ENCODE data around the gene ATP5IF1. TPM values are rescaled to one million over a fixed set of nuclear protein-coding genes. Genes with fewer than 3 reads are reported as not detected.

The ATP5IF1 gene
- total and polyA plus RNA-seq, 4 donors, result 90.2 to 758 (median 142) TPM

DNA sequence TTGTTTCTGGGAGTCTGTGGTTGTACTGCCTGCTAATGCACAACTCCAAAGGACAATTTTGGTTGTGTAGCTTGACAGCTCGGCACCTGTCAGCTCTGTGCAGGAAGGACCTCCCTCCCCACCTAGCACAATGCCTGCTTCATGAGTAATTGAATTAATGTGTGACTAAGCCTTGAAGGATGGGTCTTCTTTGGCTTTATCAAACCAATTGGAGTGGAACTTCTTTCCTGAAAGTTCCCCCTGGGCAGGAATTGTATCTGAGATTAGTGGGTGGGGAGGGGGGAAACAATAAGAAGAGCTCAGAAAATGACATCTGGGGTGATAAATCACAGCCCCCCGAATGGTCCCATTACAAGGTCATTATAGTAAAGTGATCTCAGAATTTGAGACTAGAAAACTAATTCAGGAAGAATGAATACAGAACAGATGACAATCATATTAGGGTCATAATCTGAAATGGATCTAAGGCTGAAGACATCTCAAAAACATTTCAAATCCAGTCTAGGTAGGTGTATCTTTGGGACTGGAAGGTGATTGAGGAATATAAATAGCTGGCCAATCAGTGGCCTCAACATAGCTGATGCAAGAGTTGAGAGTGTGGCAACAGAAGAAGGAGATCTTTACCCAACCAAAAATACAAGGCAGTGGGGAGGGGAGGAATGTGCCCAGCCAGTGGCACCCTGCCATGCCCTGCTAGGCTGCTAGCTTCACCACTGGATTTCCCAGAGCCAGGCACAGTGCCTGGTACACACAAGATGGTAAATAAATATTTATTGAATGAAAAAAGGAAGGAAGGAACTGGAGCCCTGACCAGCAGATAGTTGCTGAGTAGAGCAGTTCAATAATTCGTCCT is 13.3 kb downstream of the ATP5IF1 start:
- no peaks in the 10 kb centered on the region for H3K9me3 ChIP-seq (ENCODE audit: control insufficient read depth in 4 of 4, insufficient read depth in 3 of 4, low read length in 3 of 4)
- H3K4me1 ChIP-seq (ENCODE audit: control insufficient read depth in 5 of 5, insufficient read depth in 5 of 5, low read length in 5 of 5), result peaks cover 3 to 20% (median 4%) of the 10 kb centered on the region in 5 donors
- 18 to 22% methylated on average over 3 of the region's 3 CpGs for WGBS, 2 donors
- no peak overlapping the region for H3K9ac ChIP-seq (ENCODE audit: insufficient read depth in 1 of 2, low read length in 2 of 2)
- no peaks in the 10 kb centered on the region for H3K27me3 ChIP-seq (ENCODE audit: control insufficient read depth in 3 of 3, insufficient read depth in 3 of 3, low read length in 2 of 3)
- H3K27ac ChIP-seq (ENCODE audit: low read depth in 1 of 2, low read length in 1 of 2), result peak overlapping the region; percentile 59 to 84
- TF ChIP-seq, protein P1, sequence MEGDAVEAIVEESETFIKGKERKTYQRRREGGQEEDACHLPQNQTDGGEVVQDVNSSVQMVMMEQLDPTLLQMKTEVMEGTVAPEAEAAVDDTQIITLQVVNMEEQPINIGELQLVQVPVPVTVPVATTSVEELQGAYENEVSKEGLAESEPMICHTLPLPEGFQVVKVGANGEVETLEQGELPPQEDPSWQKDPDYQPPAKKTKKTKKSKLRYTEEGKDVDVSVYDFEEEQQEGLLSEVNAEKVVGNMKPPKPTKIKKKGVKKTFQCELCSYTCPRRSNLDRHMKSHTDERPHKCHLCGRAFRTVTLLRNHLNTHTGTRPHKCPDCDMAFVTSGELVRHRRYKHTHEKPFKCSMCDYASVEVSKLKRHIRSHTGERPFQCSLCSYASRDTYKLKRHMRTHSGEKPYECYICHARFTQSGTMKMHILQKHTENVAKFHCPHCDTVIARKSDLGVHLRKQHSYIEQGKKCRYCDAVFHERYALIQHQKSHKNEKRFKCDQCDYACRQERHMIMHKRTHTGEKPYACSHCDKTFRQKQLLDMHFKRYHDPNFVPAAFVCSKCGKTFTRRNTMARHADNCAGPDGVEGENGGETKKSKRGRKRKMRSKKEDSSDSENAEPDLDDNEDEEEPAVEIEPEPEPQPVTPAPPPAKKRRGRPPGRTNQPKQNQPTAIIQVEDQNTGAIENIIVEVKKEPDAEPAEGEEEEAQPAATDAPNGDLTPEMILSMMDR (IDR thresholded peaks at IDR 0.05; ENCODE audit: control extremely low read depth, extremely low read depth), result no peak
- no peak overlapping the region for H3K4me3 ChIP-seq
- DNase-seq, result no peak
- no peak for ATAC-seq (ENCODE audit: insufficient read depth, low FRiP score)
- H3K36me3 ChIP-seq (ENCODE audit: control insufficient read depth in 4 of 4, insufficient read depth in 4 of 4, low read length in 4 of 4), result no peaks in the 10 kb centered on the region

DNA sequence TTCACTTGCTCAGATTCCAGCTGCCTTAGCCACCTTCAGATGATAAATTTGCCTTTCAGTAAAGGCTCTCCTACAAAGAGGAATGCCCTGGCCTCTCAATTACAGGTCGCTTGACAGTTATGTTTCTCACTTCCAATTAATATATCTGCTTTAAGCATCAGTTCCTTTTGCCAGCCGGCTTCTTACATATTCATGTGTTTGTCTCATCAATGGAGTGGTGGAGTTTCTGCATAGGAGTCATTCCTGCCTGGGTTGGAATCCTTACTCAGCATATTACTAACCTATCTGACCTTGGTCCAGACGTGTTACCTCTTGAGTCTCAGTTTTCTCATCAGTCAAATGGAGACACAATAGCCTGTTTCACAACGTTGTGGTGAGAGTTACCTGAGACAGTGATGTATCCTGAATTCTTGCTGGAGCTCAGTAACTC is 14.0 kb downstream of the ATP5IF1 start:
- Histone ChIP-seq H3K27me3 (ENCODE audit: control insufficient read depth in 3 of 3, insufficient read depth in 3 of 3, low read length in 2 of 3) (no peaks in the 10 kb centered on the region), H3K27ac (ENCODE audit: low read depth in 1 of 2, low read length in 1 of 2) (peak overlapping the region in 1 of 2 donors; percentile 40), H3K4me3 (no peak overlapping the region), H3K9ac (ENCODE audit: insufficient read depth in 1 of 2, low read length in 2 of 2) (no peak overlapping the region), H3K4me1 (ENCODE audit: control insufficient read depth in 5 of 5, insufficient read depth in 5 of 5, low read length in 5 of 5) (peaks cover 0 to 20% (median 4%) of the 10 kb centered on the region in 5 donors), H3K36me3 (ENCODE audit: control insufficient read depth in 4 of 4, insufficient read depth in 4 of 4, low read length in 4 of 4) (no peaks in the 10 kb centered on the region), H3K9me3 (ENCODE audit: control insufficient read depth in 4 of 4, insufficient read depth in 3 of 4, low read length in 3 of 4) (no peaks in the 10 kb centered on the region)
- ATAC-seq (ENCODE audit: insufficient read depth, low FRiP score), result no peak
- TF ChIP-seq, protein P1 (IDR thresholded peaks at IDR 0.05; ENCODE audit: control extremely low read depth, extremely low read depth), result no peak
- WGBS, 2 donors, result 49 to 53% methylated on average over 4 of the region's 4 CpGs
- DNase-seq, result no peak

DNA sequence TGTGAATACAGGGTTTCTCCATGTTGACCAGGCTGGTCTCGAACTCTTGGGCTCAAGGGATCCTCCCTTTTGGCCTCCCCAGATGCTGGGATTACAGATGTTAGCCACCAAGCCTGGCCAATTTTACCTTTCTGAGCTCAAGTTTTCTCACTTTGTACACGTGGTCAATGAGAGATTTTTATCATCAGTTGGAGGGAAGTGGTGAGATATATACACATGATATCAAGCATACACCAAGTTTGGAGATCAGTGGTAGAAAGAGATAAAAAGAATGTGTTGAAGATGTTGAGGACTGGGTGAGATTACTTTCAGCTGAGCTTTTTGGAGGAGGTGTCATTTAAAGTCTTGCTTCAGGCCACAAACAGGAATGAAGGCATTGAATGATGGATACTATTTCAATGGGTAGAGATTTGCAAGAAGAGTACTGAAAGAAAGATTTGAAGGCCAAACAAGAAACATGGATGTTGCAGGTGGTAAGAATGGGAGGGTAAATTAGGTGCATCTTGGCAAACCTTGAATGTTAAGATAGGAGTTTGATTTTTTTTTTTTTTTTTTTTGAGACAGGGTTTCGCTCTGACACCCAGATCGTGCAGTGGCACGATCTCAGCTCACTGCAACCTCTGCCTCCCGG is 20.4 kb downstream of the ATP5IF1 start:
- no peaks in the 10 kb centered on the region for H3K27me3 ChIP-seq (ENCODE audit: control insufficient read depth in 3 of 3, insufficient read depth in 3 of 3, low read length in 2 of 3)
- no peak overlapping the region for H3K27ac ChIP-seq (ENCODE audit: low read depth in 1 of 2, low read length in 1 of 2)
- H3K9me3 ChIP-seq (ENCODE audit: control insufficient read depth in 4 of 4, insufficient read depth in 3 of 4, low read length in 3 of 4), result no peaks in the 10 kb centered on the region
- no peak overlapping the region for H3K4me3 ChIP-seq
- H3K36me3 ChIP-seq (ENCODE audit: control insufficient read depth in 4 of 4, insufficient read depth in 4 of 4, low read length in 4 of 4), result no peaks in the 10 kb centered on the region
- no peak for ATAC-seq (ENCODE audit: insufficient read depth, low FRiP score)
- no peak overlapping the region for H3K9ac ChIP-seq (ENCODE audit: insufficient read depth in 1 of 2, low read length in 2 of 2)
- 76 to 80% methylated on average over 6 of the region's 6 CpGs for WGBS, 2 donors
- DNase-seq, result no peak
- TF ChIP-seq, protein P1 (IDR thresholded peaks at IDR 0.05; ENCODE audit: control extremely low read depth, extremely low read depth), result no peak
- H3K4me1 ChIP-seq (ENCODE audit: control insufficient read depth in 5 of 5, insufficient read depth in 5 of 5, low read length in 5 of 5), result peaks cover 0 to 17% (median 12%) of the 10 kb centered on the region in 5 donors
